ENCODE data around the gene PPP1R3D.
A peak's percentile ranks its signal among the peaks of the same experiment; 100 is the strongest.
"Not testable (repeated sequence)": the region's sequence is repeated elsewhere in the genome, so short reads cannot be mapped to it uniquely, and the experiment has no call there.

PPP1R3D gene

DNA sequence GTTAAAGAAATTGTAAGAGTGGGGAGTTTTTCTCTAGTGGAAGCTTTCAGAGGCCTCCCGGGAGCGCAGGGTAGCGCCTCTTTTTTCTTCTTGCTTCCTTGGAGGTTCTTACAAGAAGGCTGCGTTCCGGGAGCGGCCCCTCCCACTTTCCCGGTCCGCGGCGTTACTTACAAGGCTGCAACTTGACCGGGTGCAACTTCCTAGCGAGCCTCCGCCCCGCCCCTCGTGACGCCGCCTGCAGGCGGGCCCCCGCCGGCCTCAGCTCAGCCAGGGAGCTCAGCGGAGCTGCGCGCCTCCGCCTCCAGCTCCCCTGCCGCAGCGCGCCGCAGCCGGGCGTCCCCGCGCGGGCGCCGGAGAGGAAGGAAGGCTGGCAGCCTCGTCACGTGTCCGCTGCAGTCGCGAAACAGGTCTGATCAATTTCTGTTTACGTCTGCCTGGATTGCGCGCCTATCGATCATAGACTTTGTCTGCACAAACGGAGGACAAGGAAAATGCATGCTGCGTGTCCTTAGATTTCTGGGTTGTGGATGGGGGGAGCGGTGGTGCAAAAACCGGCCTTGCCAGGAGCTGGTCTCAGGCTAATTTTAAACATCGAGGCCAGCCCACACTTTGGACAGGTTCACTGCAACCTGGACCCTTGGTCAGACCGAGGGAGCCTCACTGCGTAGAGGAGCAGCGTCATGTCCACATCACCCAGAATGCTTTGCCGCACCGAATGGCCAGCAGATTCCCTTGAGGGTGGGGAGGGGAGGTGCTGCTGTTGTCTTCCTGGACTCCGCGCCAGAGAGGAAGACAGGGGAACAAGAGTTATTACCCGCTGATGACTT lies at the start of gene PPP1R3D, which contains the start of gene FAM217B:
Gene PPP1R3D, minus strand, starts transcription at position 177 of the 827 bp plus-strand sequence. CDS start 374 bp downstream, outside the sequence.
Gene FAM217B, plus strand, starts transcription at position 261 of the 827 bp plus-strand sequence. CDS start 3,555 bp downstream, outside the sequence.
- DNase-seq, result peak; percentile 91

DNA sequence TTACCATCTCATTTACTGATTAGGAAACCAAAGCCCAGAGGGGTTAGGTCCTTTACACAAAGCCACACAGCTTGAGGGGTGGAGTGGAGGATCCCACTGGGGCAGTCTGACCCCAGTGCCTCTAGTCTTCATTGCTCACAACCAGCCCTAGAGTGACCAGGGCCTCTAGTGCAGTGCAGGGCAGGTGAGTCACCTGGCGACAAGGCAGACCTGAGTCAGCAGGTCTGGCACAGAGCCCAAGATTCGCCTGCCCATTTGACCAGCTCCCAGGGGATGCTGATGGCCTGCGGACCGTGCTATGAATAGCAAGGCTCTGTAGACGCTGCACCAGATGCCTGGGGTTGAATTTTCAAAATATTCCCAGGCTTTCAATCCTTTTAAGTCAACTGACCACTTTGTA lies 48.0 kb upstream of the PPP1R3D start:
- no peak for DNase-seq

GRCh38 chr20:59987135-59987534 lies 47.0 kb upstream of the PPP1R3D start:
- no peak for DNase-seq

GRCh38 chr20:59985864-59986263 lies 45.8 kb upstream of the PPP1R3D start:
- no peak for DNase-seq

DNA sequence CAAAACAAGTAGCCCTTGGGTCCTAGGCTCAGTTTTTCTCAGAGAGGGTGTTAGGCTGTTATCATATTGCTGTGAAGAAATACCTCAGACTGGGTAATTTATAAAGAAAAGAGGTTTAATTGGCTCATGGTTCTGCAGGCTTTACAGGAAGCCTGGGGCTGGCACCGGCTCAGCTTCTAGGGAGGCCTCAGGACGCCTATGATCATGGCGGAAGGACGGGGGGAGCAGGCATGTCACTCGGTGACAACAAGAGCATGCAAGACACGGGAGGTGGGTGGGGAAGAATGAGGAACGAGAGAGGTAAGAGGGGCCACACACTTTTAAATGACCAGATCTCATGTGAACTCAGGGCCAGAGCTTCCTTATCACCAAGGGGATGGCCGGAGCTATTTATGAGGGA lies 45.1 kb upstream of the PPP1R3D start:
- DNase-seq, result no peak

- DNase-seq, result peak; percentile 46
Observed at GRCh38 chr20:59984541-59984940, 44.4 kb upstream of the PPP1R3D start.

DNA sequence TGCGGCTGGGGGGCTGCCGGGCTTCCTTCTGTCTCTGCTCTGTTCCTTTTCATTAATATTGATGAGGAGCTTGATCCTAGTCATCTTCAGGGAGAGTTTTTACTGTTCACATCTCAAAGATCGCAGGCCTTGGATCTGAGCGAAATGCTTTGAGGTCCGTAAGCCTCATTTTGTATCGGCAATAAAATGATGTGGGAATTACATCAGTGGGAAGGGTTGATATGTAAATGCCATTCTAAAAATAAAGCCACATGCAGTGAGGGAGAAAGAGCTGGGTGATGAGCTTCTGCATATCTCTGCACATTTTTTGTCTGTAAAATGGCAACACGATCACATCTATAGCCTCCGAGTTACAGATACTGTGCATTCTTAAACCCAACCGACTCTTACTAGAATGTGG lies 43.0 kb upstream of the PPP1R3D start:
- DNase-seq, result no peak

GRCh38 chr20:59977086-59977485 lies 37.0 kb upstream of the PPP1R3D start:
- no peak for DNase-seq

DNA sequence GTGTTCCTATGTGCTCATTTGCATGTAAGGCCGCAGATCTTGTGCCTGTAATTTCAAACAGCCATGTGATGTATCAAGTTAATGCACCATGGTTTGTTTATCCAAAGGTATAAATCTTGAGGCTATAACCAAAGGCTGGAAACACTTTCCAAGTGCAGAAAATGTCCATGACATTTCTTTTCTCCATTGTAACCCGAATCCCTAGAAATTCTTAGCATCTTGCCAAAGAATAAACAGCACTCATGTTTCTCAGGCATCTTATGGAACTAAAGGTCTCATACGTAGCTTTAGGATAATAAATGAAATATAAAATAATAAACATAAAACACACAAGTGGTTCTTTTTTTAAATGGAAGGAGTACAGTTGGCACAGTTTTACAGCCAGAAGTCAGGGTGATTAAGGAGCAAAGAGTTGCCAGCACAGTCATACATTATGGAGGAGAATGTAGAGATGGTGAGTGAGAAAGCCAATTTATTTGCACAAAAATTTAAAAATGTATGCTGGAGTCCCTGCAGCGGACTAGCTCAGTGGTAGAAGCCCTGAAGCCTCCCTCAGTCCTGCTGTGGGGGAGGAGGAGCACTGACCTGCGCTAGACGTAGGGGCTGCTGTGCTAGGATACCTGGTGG lies 36.2 kb upstream of the PPP1R3D start:
- DNase-seq, result no peak

GRCh38 chr20:59972037-59972801 lies 32.1 kb upstream of the PPP1R3D start:
- DNase-seq, result no peak

DNA sequence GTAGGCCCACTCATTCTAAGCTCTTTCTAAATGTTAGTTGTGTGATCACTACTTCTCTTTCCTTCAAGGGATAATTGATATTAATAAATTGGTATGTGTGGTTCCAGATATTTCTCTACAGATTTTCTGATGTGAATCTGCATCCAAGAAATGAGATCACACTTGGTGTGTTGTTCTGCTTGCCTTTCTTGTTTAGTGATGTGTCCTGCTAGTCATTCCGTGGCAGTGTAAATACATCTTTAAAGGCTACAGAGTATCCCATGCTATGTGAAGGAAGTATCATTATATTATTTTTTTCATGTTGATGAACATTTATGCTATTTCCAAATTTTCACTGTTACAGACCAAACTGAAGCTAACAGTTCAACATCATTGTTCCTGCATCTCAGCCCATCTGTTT lies 31.3 kb upstream of the PPP1R3D start:
- DNase-seq, result no peak

GRCh38 chr20:59966428-59966827 lies 26.3 kb upstream of the PPP1R3D start:
- DNase-seq, result no peak

DNA sequence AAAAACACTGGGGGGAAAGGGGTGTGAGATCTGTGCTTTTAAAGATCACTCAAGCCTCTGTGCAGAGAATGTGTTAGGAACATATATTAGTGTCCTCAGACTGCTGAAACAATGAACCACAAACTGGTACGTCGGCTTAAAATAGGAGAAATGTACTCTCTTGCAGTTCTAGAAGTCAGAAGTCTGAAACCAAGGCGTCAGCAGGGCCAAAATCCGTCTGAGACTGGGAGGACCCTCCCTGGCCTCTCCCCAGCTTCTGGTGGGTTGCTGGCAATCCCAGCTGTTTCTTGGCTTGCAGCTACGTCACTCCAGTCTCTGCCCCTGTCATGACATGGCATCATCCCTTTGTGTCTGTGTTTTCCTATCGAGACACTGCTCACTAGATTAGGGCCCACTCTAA lies 22.1 kb upstream of the PPP1R3D start:
- DNase-seq, result no peak

- DNase-seq, result no peak
Observed at GRCh38 chr20:59961423-59961822, 21.3 kb upstream of the PPP1R3D start.

- DNase-seq, result no peak
Observed at GRCh38 chr20:59958626-59959025, 18.5 kb upstream of the PPP1R3D start.

DNA sequence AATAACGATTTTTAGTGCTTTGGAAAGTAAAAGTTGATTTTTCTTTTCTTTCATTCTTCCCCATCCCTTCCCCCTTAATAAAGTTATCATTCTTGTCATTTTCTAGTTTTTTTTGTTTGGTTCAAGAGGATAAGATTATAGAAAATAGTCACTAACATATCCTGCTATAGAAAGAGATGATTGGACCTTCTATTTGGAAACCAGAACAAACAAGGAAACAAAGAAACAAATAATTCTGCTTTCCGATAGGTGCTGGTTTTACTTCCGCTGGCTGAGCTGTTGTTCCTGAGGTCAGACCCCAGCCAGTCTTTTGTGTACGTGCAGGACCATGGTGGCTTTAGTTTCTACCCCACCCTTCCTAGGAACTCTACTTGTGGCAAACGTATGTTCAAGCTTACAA lies 18.0 kb upstream of the PPP1R3D start, which contains the start of gene CDH26:
Gene CDH26, plus strand, starts transcription at position 301 of the 400 bp plus-strand sequence. CDS start 304 bp downstream, outside the sequence.
- DNase-seq, result no peak

GRCh38 chr20:59957568-59957967 lies 17.5 kb upstream of the PPP1R3D start:
- DNase-seq, result not testable (repeated sequence)

DNA sequence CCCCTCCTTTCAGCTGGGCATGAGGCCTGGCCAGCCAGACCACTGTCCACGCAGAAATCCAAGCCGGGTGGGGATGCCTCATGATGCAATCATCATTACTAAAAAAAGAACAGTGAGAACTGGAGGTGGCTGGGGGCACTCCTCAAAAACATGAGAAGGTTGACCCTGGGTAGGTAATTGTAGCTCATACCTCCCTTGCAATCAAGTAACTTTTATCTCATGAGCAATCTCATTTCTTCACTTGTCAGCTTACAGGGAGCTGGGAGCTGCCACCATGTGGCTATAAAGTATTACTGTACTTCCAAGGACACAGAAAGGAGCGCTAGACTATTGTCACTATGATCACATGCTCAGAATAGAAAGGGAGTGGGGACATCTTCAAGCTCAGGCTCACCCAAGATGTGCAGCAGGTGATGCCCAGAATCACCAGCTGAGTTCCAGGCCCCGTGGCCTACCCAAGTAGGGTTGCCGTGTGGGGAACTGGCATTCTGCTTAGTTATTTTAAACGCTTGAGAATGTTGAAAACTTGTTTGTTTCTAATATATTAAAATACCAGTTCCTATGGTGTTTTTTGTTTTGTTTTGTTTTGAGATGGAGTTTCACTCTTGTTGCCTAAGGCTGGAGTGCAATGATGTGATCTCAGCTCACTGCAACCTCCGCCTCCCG lies 15.2 kb upstream of the PPP1R3D start:
- DNase-seq, result peak; percentile 51

GRCh38 chr20:59954718-59955117 lies 14.6 kb upstream of the PPP1R3D start:
- DNase-seq, result no peak

DNA sequence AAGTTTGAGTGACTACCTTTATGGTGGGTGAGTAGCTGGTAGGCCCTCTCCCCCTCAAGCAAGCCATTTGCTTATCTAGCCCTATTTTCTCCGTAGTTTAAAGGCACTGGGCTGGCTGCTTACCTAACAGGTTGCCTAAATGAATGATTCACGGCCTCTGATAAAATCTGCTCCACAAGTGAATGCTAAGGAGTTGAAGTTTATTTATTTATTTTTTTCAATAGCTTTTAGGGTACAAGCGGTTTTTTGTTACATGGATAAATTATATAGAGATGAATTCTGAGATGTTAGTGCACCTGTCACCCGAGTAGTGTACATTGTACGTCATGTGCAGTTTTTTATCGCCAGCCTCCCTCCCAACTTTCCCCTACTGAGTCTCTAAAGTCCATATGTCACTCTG lies 9.8 kb upstream of the PPP1R3D start:
- DNase-seq, result no peak

- DNase-seq, result peak; percentile 77
Observed at GRCh38 chr20:59948828-59949720, 9.0 kb upstream of the PPP1R3D start.

GRCh38 chr20:59948212-59948611 lies 8.1 kb upstream of the PPP1R3D start:
- DNase-seq, result peak; percentile 9
